ENCODE measurements around the gene GATAD2B. TPM values are rescaled to one million over a fixed set of nuclear protein-coding genes. Genes with fewer than 3 reads are reported as not detected.
"Not testable (repeated sequence)": the region's sequence is repeated elsewhere in the genome, so short reads cannot be mapped to it uniquely, and the experiment has no call there.

Gene GATAD2B
- polyA plus RNA-seq, 1 experiment, result 4.8 TPM

- H3K27me3 ChIP-seq (ENCODE audit: control insufficient read depth, insufficient read depth, low read length), result no peaks in the 10 kb centered on the region
- no peak for DNase-seq (ENCODE audit: low read depth, low spot score)
- CTCF ChIA-PET, result no interaction called here
- no peak overlapping the region for H3K4me3 ChIP-seq (ENCODE audit: low read depth, low read length)
- H3K27ac ChIP-seq (ENCODE audit: low read depth, low read length), result no peak overlapping the region
- POLR2A ChIA-PET, result interaction anchor here (0.6 kb wide), 2 partner anchors 63 to 1103 kb away, joined by 3 to 5 read pairs; no protein-coding TSS in a partner anchor
- no peaks in the 10 kb centered on the region for H3K9me3 ChIP-seq (ENCODE audit: control insufficient read depth, insufficient read depth, low read length)
- TF ChIP-seq CTCF (IDR thresholded peaks at IDR 0.05; ENCODE audit: low read depth, low read length), result no peak
These were observed 18.8 kb downstream of the GATAD2B start for GRCh38 chr1:153903841-153904455.

GRCh38 chr1:153899509-153899908 is 23.3 kb downstream of the GATAD2B start:
- no peaks in the 10 kb centered on the region for H3K27me3 ChIP-seq (ENCODE audit: control insufficient read depth, insufficient read depth, low read length)
- ChIA-PET POLR2A (no interaction called here), CTCF (no interaction called here)
- H3K9me3 ChIP-seq (ENCODE audit: control insufficient read depth, insufficient read depth, low read length), result no peaks in the 10 kb centered on the region
- no peak for DNase-seq (ENCODE audit: low read depth, low spot score)
- H3K27ac ChIP-seq (ENCODE audit: low read depth, low read length), result no peak overlapping the region
- no peak for TF ChIP-seq CTCF (IDR thresholded peaks at IDR 0.05; ENCODE audit: low read depth, low read length)
- no peak overlapping the region for H3K4me3 ChIP-seq (ENCODE audit: low read depth, low read length)

GRCh38 chr1:153895866-153896265 is 26.9 kb downstream of the GATAD2B start:
- H3K27ac ChIP-seq (ENCODE audit: low read depth, low read length); H3K27me3 ChIP-seq (ENCODE audit: control insufficient read depth, insufficient read depth, low read length); H3K4me3 ChIP-seq (ENCODE audit: low read depth, low read length); CTCF ChIA-PET; H3K9me3 ChIP-seq (ENCODE audit: control insufficient read depth, insufficient read depth, low read length); DNase-seq (ENCODE audit: low read depth, low spot score): not testable (repeated sequence)
- POLR2A ChIA-PET, result interaction anchor here (0.6 kb wide), 1 partner anchor 20 kb away, joined by 5 read pairs; no protein-coding TSS in a partner anchor

- POLR2A ChIA-PET; H3K4me3 ChIP-seq (ENCODE audit: low read depth, low read length); H3K27ac ChIP-seq (ENCODE audit: low read depth, low read length); DNase-seq (ENCODE audit: low read depth, low spot score); CTCF ChIA-PET; H3K9me3 ChIP-seq (ENCODE audit: control insufficient read depth, insufficient read depth, low read length); H3K27me3 ChIP-seq (ENCODE audit: control insufficient read depth, insufficient read depth, low read length): not testable (repeated sequence)
These were observed 31.7 kb downstream of the GATAD2B start for GRCh38 chr1:153891042-153891441.

GRCh38 chr1:153888533-153888932 is 34.2 kb downstream of the GATAD2B start:
- DNase-seq (ENCODE audit: low read depth, low spot score), result no peak
- POLR2A ChIA-PET, result no interaction called here
- Histone ChIP-seq H3K4me3 (ENCODE audit: low read depth, low read length) (no peak overlapping the region), H3K9me3 (ENCODE audit: control insufficient read depth, insufficient read depth, low read length) (no peaks in the 10 kb centered on the region), H3K27me3 (ENCODE audit: control insufficient read depth, insufficient read depth, low read length) (no peaks in the 10 kb centered on the region), H3K27ac (ENCODE audit: low read depth, low read length) (no peak overlapping the region)
- no peak for TF ChIP-seq CTCF (IDR thresholded peaks at IDR 0.05; ENCODE audit: low read depth, low read length)
- CTCF ChIA-PET, result no interaction called here

- H3K27ac ChIP-seq (ENCODE audit: low read depth, low read length), result no peak overlapping the region
- no peak for DNase-seq (ENCODE audit: low read depth, low spot score)
- ChIA-PET POLR2A (no interaction called here), CTCF (no interaction called here)
- H3K27me3 ChIP-seq (ENCODE audit: control insufficient read depth, insufficient read depth, low read length), result no peaks in the 10 kb centered on the region
- no peak for TF ChIP-seq CTCF (IDR thresholded peaks at IDR 0.05; ENCODE audit: low read depth, low read length)
- H3K4me3 ChIP-seq (ENCODE audit: low read depth, low read length), result no peak overlapping the region
- no peaks in the 10 kb centered on the region for H3K9me3 ChIP-seq (ENCODE audit: control insufficient read depth, insufficient read depth, low read length)
These were observed 36.6 kb downstream of the GATAD2B start for GRCh38 chr1:153886127-153886526.

Measured in AG04450 (cell line).